LNCAP (cell line): ENCODE results near the gene RPUSD1.

Experiments
- TF ChIP-seq, protein P1 (sequence below): fragments of 450-650 bp; IDR thresholded peaks from 2 replicates; pipeline ENCODE4 v1.5.1; 2017; ENCODE audit warnings: mild to moderate bottlenecking

Gene RPUSD1

DNA sequence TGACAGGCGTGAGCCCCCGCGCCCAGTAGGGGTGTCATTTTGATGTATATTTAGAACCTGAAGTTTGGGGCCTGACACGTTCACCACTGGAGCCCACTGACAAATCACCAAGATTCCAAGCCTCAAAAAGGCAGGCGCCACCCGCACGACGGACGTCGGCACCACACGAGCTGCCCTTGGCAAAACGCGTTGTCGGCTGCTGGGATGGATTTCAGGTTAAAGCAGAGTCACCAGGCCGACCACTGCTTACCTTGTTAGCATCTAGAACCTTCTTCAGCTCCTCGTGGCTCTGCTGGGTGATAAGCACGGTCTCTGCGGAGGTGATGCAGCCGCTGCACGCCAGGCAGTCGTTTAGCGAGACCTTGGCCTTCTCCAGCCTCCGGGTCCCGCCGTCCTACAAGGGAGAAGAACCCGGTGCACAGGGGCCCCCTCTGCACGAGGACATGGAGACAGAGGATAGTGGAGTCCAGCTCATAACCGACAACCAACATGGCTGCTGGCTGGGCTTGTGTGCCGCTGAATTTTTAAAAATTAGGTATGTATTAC lies 51.2 kb downstream of the RPUSD1 start:
- TF ChIP-seq, protein P1, sequence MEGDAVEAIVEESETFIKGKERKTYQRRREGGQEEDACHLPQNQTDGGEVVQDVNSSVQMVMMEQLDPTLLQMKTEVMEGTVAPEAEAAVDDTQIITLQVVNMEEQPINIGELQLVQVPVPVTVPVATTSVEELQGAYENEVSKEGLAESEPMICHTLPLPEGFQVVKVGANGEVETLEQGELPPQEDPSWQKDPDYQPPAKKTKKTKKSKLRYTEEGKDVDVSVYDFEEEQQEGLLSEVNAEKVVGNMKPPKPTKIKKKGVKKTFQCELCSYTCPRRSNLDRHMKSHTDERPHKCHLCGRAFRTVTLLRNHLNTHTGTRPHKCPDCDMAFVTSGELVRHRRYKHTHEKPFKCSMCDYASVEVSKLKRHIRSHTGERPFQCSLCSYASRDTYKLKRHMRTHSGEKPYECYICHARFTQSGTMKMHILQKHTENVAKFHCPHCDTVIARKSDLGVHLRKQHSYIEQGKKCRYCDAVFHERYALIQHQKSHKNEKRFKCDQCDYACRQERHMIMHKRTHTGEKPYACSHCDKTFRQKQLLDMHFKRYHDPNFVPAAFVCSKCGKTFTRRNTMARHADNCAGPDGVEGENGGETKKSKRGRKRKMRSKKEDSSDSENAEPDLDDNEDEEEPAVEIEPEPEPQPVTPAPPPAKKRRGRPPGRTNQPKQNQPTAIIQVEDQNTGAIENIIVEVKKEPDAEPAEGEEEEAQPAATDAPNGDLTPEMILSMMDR = no peak

DNA sequence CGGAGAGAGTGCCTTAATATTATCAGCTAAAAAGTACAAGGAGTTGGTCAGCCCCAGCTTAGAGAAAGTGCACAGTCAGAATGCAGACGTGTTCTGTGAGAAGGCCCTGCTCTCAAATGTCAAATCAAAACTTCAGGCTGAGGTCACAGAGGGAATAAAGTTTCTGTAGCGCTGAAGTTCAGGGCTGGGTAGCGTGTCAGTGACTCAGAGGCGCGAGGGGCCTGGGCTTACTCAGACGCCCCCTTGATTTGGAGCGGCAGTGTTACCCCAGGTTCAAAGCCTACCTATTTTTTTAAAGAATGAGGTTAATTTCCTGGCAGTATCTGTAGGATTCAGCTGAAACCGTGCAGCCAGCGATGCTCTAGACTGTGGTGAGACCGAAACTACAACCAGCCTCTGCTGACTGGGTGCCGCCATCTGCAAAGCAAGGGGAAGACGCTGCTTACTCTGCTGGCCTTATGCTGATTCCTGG lies 52.2 kb downstream of the RPUSD1 start:
- TF ChIP-seq, protein P1 = no peak

DNA sequence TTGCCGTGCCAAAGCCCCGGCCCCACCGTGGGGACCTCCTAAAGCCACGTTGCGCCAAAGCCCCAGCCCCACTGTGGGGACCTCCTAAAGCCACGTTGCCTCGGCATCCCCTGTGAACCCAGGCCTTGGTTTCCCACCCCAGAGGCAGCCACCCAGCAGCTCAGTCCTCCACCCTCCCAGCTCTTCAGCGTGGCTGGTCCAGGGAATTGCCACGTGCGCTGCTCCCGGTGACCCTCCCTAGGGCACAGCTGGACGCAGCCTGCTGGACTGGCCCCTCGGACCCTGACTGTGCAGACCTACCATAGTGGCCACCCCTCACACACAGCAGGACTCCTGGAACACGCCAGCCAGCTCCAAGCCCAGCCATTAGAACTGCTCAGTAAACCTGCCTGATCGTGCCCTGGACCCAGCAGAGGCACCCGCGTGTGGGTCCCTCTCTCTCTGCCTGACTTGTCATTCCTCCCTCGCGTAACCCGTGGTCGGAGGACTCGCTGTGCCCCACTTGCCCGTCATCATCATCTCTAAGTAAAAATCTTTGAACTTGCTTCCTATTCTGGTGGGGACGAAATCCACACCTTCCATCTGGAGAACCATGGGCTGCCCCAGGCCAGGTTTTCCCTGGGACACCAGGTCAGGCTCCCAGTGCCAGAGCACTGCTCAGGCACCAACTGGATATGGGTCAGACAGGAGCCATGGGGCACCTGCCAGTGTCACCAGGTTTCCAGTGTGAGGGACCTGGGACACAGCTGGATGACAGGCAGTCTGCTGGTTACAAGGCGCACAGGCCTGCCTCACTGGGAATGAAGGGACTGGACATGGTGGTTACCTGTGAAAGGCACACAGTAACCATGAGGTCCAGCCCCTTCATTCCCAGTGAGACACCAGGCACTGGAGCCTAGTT lies 53.0 kb downstream of the RPUSD1 start:
- TF ChIP-seq, protein P1 = no peak
